Motor neuron (in vitro differentiated cells): Measurements from ENCODE around the gene FADS3. TPM values are rescaled to one million over a fixed set of nuclear protein-coding genes. Genes with fewer than 3 reads are reported as not detected.
A peak's percentile ranks its signal among the peaks of the same experiment; 100 is the strongest.

Experiments
- ATAC-seq, 8 experiments: fragments of 200-7000 bp; cut with Tn5 transposase; replicated peaks in 6 of 8; 2 replicates each; pipeline ENCODE4 v1.8.0; 2021; ENCODE audit warnings: mild to moderate bottlenecking in 8 of 8, moderate library complexity in 8 of 8
- H3K27ac ChIP-seq, 2 donors: fragments of 250-450 bp; sonication (Bioruptor Pico); 2 replicates each; pipeline ENCODE4 v1.9.0; 2021; ENCODE audit warnings: antibody characterized with exemption in 2 of 2, mild to moderate bottlenecking in 2 of 2, moderate library complexity in 1 of 2
- H3K4me1 ChIP-seq, 2 donors: fragments of 250-450 bp; sonication (Bioruptor Pico); replicated peaks in 1 of 2; 2 replicates each; pipeline ENCODE4 v1.6.1; 2021; ENCODE audit warnings: antibody characterized with exemption in 2 of 2, mild to moderate bottlenecking in 2 of 2, moderate library complexity in 1 of 2
- H3K4me3 ChIP-seq, 5 donors: fragments of 250-450 bp; sonication (Bioruptor Pico); 2 replicates each; pipeline ENCODE4 v1.9.0; 2021; ENCODE audit warnings: antibody characterized with exemption in 5 of 5, mild to moderate bottlenecking in 5 of 5, moderate library complexity in 4 of 5
- WGBS, 10 experiments: fragments of 450-650 bp; shearing (Covaris generic); methylation state at CpG; one replicate each; pipeline ENCODE4 v1.0.0; 2022; 5-methylcytosine and 5-hydroxymethylcytosine counted together
- in situ Hi-C, 9 experiments: fragments of 400-800 bp; cut with MboI; loops; one replicate each; pipeline ENCODE4 v1.15.0; 2021; ENCODE audit warnings: low sequenced_read_pairs in 9 of 9, low pct_unique_long_range_greater_than_20kb in 2 of 9; ENCODE audit not compliant: unreplicated experiment in 9 of 9
- total RNA-seq, 8 experiments: library from RNA; unstranded; fragments of 300-600 nt; gene quantifications; 2 replicates each; pipeline versions ENCODE4 v1.2.3 to v1.2.4, GENCODE V29; 2022

Gene FADS3
- total RNA-seq, 8 experiments from 2014 or later = 7.9 to 48.8 (median 11.8) TPM

GRCh38 chr11:61829806-61830205 is 61.5 kb downstream of the FADS3 start:
- peak overlapping the region; percentile 57 to 93 (median 90) for H3K4me3 ChIP-seq
- WGBS, 10 experiments = 12 to 86% (median 51%) methylated on average over 1 to 4 of the region's 4 CpGs; no CpG with 5 or more reads in 4 of the 10 experiments
- peaks cover 53 to 57% of the 10 kb centered on the region in 2 donors for H3K4me1 ChIP-seq
- no peak for ATAC-seq
- peak overlapping the region in 1 of 2 donors; percentile 98 for H3K27ac ChIP-seq
- in situ Hi-C loops = no loop called here

GRCh38 chr11:61828629-61829407 is 62.5 kb downstream of the FADS3 start:
- 0 to 4% (median 0%) methylated on average over 10 to 24 of the region's 55 CpGs; no CpG with 5 or more reads in 6 of the 10 experiments for WGBS, 10 experiments
- peak overlapping the region; percentile 97 to 98 for H3K27ac ChIP-seq
- peaks cover 43 to 47% of the 10 kb centered on the region in 2 donors for H3K4me1 ChIP-seq
- peak; percentile 4 to 23 (median 10) for ATAC-seq
- peak overlapping the region; percentile 57 to 93 (median 90) for H3K4me3 ChIP-seq
- in situ Hi-C loops = no loop called here

DNA sequence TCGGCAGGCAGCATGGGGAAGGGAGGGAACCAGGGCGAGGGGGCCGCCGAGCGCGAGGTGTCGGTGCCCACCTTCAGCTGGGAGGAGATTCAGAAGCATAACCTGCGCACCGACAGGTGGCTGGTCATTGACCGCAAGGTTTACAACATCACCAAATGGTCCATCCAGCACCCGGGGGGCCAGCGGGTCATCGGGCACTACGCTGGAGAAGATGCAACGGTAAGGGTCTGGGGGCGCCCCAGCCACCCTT is 63.0 kb downstream of the FADS3 start:
- WGBS, 10 experiments = no CpG with 5 or more reads among the region's 16 CpGs
- Histone ChIP-seq H3K27ac (peak overlapping the region; percentile 97 to 98), H3K4me3 (peak overlapping the region; percentile 57 to 93 (median 90)), H3K4me1 (peaks cover 38 to 43% of the 10 kb centered on the region in 2 donors)
- in situ Hi-C loops = no loop called here
- no peak for ATAC-seq

DNA sequence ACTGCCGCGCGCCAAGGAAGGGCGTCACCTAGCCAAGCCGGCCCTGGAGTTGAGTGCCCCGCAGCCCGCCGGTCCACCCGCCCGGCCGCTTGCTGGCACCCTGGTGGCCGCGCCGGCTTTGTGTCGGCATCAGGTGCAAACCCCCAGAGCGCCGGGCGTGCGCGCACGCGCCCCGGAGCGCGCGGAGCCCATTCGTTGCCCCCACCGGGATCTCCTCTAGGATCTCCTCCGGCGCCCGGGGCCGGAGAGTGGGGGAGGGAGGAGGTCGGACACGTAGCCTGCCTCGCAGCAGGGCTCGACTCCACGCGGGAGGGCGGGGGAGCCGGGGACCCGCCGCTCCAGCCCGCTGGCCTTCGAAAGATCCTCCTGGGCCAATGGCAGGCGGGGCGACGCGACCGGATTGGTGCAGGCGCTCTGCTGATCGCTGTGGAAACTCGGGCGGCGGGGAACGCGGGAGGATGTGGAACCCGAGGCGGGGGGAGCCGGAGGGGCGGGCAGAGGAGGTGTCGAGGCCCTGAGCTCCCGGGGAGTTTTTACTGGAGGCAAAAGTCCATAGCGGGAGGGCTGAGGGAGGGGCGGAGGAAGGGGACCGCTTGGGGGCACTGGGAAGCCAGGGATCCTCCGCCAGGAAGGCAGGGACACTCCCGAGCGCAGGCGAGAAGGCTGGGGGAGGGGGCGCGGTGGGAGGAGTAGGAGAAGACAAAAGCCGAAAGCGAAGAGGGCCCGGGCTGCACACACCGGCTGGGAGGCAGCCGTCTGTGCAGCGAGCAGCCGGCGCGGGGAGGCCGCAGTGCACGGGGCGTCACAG is 63.6 kb downstream of the FADS3 start, which contains the start of gene FADS2:
FADS2 (plus strand) TSS at position 730 of the 808 bp plus-strand sequence. CDS start 91 bp downstream, outside the sequence.
- in situ Hi-C loops = no loop called here
- H3K27ac ChIP-seq = peak within 1 kb of the TSS; percentile 97 to 98
- H3K4me1 ChIP-seq = peaks cover 38 to 43% of the 10 kb centered on the region in 2 donors
- ATAC-seq = peak; percentile 79 to 89 (median 85)
- H3K4me3 ChIP-seq = peak within 1 kb of the TSS; percentile 57 to 93 (median 90)
- WGBS, 10 experiments = 0 to 3% (median 0%) methylated on average over 2 to 14 of the region's 83 CpGs; no CpG with 5 or more reads in 7 of the 10 experiments

- Histone ChIP-seq H3K4me3 (peak overlapping the region; percentile 57 to 93 (median 90)), H3K4me1 (peaks cover 31 to 36% of the 10 kb centered on the region in 2 donors), H3K27ac (peak overlapping the region; percentile 97 to 98)
- peak in 5 of 8 experiments; percentile 1 to 6 (median 3) for ATAC-seq
- in situ Hi-C loops = no loop called here
- 4 to 20% (median 7%) methylated on average over 2 to 5 of the region's 23 CpGs; no CpG with 5 or more reads in 7 of the 10 experiments for WGBS, 10 experiments
These were observed 64.3 kb downstream of the FADS3 start for GRCh38 chr11:61826930-61827570.

Other genes with a start within 250 kb of the FADS3 start
- 1 to 10 TPM; 2.0 to 5.0 (median 2.6) TPM for gene DAGLA, start 211.2 kb downstream of the FADS3 start, total RNA-seq
- gene MYRF, start 138.9 kb downstream of the FADS3 start, total RNA-seq = 1 to 10 TPM in 7 of 8 experiments, under 1 TPM in 1; 0.92 to 4.0 (median 2.3) TPM
- gene TMEM258, start 98.9 kb downstream of the FADS3 start, total RNA-seq = 100 to 1,000 TPM; 138 to 330 (median 269) TPM
- 10 to 100 TPM in 7 of 8 experiments, 1 to 10 TPM in 1; 7.5 to 59.0 (median 16.6) TPM for gene FEN1, start 98.6 kb downstream of the FADS3 start, total RNA-seq
- gene FADS1, start 74.5 kb downstream of the FADS3 start, total RNA-seq = 100 to 1,000 TPM in 5 of 8 experiments, 10 to 100 TPM in 3; 55.0 to 165 (median 116) TPM
- gene FADS2, start 63.2 kb downstream of the FADS3 start, total RNA-seq = 100 to 1,000 TPM in 7 of 8 experiments, 10 to 100 TPM in 1; 80.3 to 358 (median 141) TPM
- 10 to 100 TPM in 1 of 8 experiments, 1 to 10 TPM in 6, under 1 TPM in 1; 0.50 to 12.8 (median 2.5) TPM for gene RAB3IL1, start 26.0 kb upstream of the FADS3 start, total RNA-seq
- gene BEST1, start 58.8 kb upstream of the FADS3 start, total RNA-seq = 10 to 100 TPM in 1 of 8 experiments, 1 to 10 TPM in 7; 2.5 to 10.7 (median 5.5) TPM
- gene FTH1, start 76.1 kb upstream of the FADS3 start, total RNA-seq = 1,000 to 10,000 TPM in 6 of 8 experiments, 100 to 1,000 TPM in 2; 863 to 2,225 (median 1,257) TPM
- 10 to 100 TPM in 3 of 8 experiments, 1 to 10 TPM in 5; 5.2 to 47.9 (median 7.3) TPM for gene INCENP, start 232.5 kb upstream of the FADS3 start, total RNA-seq